ENCODE measurements around the gene NME3.

The NME3 gene

GRCh38 chr16:1727651-1728624, 43.4 kb downstream of the NME3 start:
- DNase-seq (ENCODE audit: low read depth, low spot score), result no peak

- DNase-seq (ENCODE audit: low read depth, low spot score), result no peak
Observed at GRCh38 chr16:1726661-1727502, 44.5 kb downstream of the NME3 start.

GRCh38 chr16:1724491-1724890, 46.9 kb downstream of the NME3 start:
- DNase-seq (ENCODE audit: low read depth, low spot score), result no peak

GRCh38 chr16:1723450-1724147, 47.7 kb downstream of the NME3 start:
- no peak for DNase-seq (ENCODE audit: low read depth, low spot score)

- DNase-seq (ENCODE audit: low read depth, low spot score), result no peak
Observed at GRCh38 chr16:1721372-1721771, 50.0 kb downstream of the NME3 start.
